AG09309 (cell line): ENCODE results near the gene CRADD.

Experiments
- DNase-seq: peaks from one replicate; pipeline ENCODE4 v3.0.0-alpha.2; 2010; ENCODE audit warnings: low read depth
- H3K4me3 ChIP-seq: 2 replicates; pipeline ENCODE4 v1.5.1; 2011; ENCODE audit warnings: mild to moderate bottlenecking, low read depth, low read length, moderate library complexity; ENCODE audit not compliant: control insufficient read depth
- TF ChIP-seq, protein P1 (sequence below): IDR thresholded peaks from 2 replicates; pipeline ENCODE4 v1.5.1; 2011; ENCODE audit warnings: mild to moderate bottlenecking, low read depth, low read length, inconsistent platforms; ENCODE audit not compliant: insufficient read depth, control insufficient read depth; ENCODE audit errors: missing control alignments

CRADD gene

DNA sequence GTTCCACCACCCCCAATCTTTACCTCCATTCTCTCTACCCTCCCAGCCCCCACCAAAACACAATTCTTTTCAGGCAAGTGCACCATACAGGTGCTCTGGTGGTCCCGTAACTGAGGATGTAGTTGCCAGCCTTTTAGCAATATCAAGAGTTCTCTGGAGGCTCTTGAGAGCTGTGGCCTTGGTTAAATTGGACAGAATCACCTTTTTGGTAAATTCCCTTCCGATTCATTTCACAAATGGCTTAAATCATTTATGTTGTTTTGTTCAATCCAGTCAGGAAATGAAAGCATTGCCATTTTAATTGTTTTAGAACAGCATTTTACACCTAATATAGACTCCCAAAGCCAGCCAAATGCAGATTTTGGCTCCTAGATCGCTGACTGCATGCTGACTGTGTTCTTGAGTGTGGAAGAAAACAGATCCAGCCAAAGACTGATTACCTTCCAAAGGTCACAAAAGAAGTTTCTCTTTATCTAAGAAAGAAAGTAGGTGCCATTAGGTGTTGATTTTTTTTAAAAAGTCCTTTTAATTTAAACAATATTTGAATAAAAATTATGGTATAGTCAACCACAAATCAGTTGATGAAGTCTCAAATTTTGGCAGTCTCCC is 25.6 kb downstream of the CRADD start:
- DNase-seq = no peak
- TF ChIP-seq, protein P1, sequence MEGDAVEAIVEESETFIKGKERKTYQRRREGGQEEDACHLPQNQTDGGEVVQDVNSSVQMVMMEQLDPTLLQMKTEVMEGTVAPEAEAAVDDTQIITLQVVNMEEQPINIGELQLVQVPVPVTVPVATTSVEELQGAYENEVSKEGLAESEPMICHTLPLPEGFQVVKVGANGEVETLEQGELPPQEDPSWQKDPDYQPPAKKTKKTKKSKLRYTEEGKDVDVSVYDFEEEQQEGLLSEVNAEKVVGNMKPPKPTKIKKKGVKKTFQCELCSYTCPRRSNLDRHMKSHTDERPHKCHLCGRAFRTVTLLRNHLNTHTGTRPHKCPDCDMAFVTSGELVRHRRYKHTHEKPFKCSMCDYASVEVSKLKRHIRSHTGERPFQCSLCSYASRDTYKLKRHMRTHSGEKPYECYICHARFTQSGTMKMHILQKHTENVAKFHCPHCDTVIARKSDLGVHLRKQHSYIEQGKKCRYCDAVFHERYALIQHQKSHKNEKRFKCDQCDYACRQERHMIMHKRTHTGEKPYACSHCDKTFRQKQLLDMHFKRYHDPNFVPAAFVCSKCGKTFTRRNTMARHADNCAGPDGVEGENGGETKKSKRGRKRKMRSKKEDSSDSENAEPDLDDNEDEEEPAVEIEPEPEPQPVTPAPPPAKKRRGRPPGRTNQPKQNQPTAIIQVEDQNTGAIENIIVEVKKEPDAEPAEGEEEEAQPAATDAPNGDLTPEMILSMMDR = no peak
- H3K4me3 ChIP-seq = no peak overlapping the region

- DNase-seq = no peak
- TF ChIP-seq, protein P1 = no peak
- H3K4me3 ChIP-seq = no peak overlapping the region
Measured at GRCh38 chr12:93704122-93704521, 26.9 kb downstream of the CRADD start.

- no peak for DNase-seq
- TF ChIP-seq, protein P1 = no peak
Measured at GRCh38 chr12:93704625-93705024, 27.4 kb downstream of the CRADD start.

DNA sequence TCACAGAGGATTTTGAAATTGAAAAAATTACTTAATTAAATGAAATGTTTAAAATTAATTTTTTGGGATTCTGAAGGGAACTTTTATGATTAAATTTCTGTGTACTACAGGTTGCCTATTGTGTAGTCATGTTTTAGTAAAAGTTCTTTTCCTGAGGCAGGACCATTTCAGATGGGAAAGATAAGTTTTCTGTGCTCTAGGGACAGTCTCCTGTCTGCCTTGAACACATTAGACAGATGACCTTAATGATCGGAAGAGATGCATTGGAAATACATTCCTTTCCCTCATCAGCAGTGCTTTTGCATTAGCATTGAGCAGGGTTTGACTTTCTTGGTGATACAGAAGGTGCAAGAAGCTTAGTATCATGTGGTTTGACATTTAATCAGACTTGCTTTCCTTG is 28.1 kb downstream of the CRADD start:
- no peak overlapping the region for H3K4me3 ChIP-seq
- no peak for DNase-seq
- TF ChIP-seq, protein P1 = no peak

More at GRCh38 chr12:93704625-93705024, 27.4 kb downstream of the CRADD start:
- H3K4me3 ChIP-seq = no peak overlapping the region

DNA sequence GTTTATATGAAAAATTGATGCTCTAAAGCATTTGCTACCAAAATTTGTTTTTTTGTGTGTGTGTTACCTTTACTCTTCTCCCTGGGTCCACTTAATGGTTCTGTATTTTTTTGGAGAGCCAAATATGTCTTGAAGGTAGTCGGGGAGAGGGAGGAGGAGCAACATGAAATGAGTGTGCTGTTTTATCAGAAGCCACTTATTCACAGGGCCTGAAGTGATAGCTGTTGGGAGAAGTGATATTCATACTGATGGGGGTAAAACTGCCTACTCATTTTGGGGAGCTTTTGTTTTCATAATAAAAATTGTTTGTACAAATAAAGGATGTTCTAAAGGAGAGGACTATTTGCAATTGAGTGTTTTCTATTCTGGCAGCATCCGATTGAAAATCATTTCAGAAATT is 29.2 kb downstream of the CRADD start:
- DNase-seq = no peak
- TF ChIP-seq, protein P1 = no peak

DNA sequence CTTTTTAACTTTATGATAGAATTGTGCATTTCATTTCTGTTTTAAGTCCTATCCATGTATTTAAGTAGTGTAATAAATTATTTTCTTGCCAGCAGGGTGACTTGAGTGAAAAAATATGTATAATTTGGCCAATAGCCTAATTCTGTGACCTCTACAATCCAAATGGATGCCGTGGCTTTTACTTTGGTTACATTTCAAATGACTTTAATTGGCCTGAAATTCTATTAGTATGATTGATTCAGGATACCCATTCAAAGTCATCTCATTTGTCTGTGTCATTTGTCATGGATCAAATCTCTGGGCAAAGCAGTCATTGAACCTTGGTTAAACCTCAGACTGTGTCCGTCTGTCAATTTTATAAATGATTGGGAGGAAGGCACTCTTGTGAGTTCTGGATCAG is 29.6 kb downstream of the CRADD start:
- no peak overlapping the region for H3K4me3 ChIP-seq
- TF ChIP-seq, protein P1 = no peak

More for the DNA sequence above, 29.2 kb downstream of the CRADD start:
- no peak overlapping the region for H3K4me3 ChIP-seq

GRCh38 chr12:93707836-93708235 is 30.7 kb downstream of the CRADD start:
- no peak overlapping the region for H3K4me3 ChIP-seq
- TF ChIP-seq, protein P1 = no peak
- no peak for DNase-seq

More for the DNA sequence above, 29.6 kb downstream of the CRADD start:
- no peak for DNase-seq
